Measurements from ENCODE around the gene EIF4B. TPM values are rescaled to one million over a fixed set of nuclear protein-coding genes. Genes with fewer than 3 reads are reported as not detected.

The EIF4B gene
- total RNA-seq, 2 donors from 2014 or later = 596 to 655 TPM

DNA sequence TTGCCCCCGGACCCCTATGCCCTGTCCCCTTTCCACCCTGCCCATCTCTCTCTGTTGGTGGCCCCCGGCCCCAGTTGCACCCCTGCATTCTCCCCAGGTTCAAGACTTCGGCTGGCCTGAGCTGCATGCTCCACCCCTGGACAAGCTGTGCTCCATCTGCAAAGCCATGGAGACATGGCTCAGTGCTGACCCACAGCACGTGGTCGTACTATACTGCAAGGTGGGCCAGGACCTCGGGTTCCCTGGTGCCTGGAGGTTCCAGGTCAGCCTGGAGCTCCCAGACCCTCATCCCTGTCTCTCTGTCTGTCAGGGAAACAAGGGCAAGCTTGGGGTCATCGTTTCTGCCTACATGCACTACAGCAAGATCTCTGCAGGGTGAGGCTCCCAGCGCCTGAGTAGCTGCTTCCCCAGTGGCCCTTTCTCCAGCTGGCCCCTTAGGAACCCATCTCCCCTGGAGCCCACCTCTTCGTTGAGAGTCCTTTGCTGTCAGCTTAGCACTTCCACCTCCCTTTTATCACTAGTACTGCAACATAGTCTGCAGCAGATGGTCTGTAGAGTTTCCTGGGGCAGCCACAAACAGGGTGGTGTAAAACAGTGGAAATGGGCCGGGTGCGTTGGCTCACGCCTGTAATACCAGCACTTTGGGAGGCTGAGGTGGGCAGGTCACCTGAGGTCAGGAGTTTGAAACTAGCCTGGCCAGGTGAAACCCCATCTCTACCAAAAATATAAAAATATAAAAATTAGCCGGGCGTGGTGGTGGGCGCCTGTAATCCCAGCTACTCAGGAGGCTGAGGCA lies 49.4 kb downstream of the EIF4B start:
- WGBS, 2 experiments (ENCODE audit: insufficient coverage in 1 of 2, insufficient read length in 1 of 2) = 93% methylated on average over 3 to 15 of the region's 15 CpGs
- H3K27ac ChIP-seq (ENCODE audit: low read depth, low read length) = no peak overlapping the region

DNA sequence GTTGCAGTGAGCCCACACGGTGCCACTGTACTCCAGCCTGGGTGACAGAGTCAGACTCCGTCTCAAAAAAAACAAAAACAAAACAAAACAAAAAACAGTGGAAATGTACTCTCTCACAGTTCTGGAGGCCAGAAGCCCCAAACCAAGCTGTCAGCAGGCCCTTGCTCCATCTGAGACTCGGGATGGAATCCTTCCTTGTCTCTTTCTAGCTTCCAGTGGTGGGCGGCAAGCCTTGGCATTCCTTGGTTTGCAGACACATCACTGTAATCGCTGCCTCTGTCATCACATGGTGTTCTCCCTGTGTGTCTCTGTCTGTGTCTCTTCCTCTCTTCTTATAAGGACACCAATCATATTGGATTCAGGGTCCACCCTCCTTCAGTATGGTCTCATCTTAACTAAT lies 50.0 kb downstream of the EIF4B start:
- no peak for TF ChIP-seq CTCF (conservative IDR thresholded peaks at IDR 0.05)
- peaks cover 5% of the 10 kb centered on the region for H3K4me1 ChIP-seq (ENCODE audit: control insufficient read depth, insufficient read depth, low read length)
- H3K27me3 Mint-ChIP-seq (ENCODE audit: insufficient read depth) = peaks cover 17% of the 10 kb centered on the region
- no peak overlapping the region for H3K27ac ChIP-seq (ENCODE audit: low read depth, low read length)
- WGBS, 2 experiments (ENCODE audit: insufficient coverage in 1 of 2, insufficient read length in 1 of 2) = 87 to 89% methylated on average over 3 to 5 of the region's 5 CpGs
- H3K36me3 Mint-ChIP-seq (ENCODE audit: low read depth) = peaks cover 5% of the 10 kb centered on the region
- peaks cover 13% of the 10 kb centered on the region for H3K4me1 Mint-ChIP-seq
- H3K9me3 ChIP-seq (ENCODE audit: control insufficient read depth, low read length) = no peaks in the 10 kb centered on the region
- no peak overlapping the region for H3K9ac ChIP-seq (ENCODE audit: extremely low read depth, low read length, poor library complexity, severe bottlenecking)
- no peak overlapping the region for H3K4me3 ChIP-seq (ENCODE audit: low read length)
- H3K27ac Mint-ChIP-seq = no peak overlapping the region
- DNase-seq = no peak
- H3K4me3 Mint-ChIP-seq = no peak overlapping the region
- no peaks in the 10 kb centered on the region for H3K9me3 Mint-ChIP-seq
- H3K36me3 ChIP-seq (ENCODE audit: control insufficient read depth, insufficient read depth, low read length) = peaks cover 20% of the 10 kb centered on the region
- H3K27me3 ChIP-seq (ENCODE audit: control insufficient read depth, insufficient read depth, low read length, poor library complexity, severe bottlenecking) = no peaks in the 10 kb centered on the region

More for the DNA sequence above, 49.4 kb downstream of the EIF4B start:
- no peaks in the 10 kb centered on the region for H3K27me3 ChIP-seq (ENCODE audit: control insufficient read depth, insufficient read depth, low read length, poor library complexity, severe bottlenecking)
- no peaks in the 10 kb centered on the region for H3K9me3 ChIP-seq (ENCODE audit: control insufficient read depth, low read length)
- peaks cover 20% of the 10 kb centered on the region for H3K36me3 ChIP-seq (ENCODE audit: control insufficient read depth, insufficient read depth, low read length)
- no peak overlapping the region for H3K9ac ChIP-seq (ENCODE audit: extremely low read depth, low read length, poor library complexity, severe bottlenecking)
- no peak for TF ChIP-seq CTCF (conservative IDR thresholded peaks at IDR 0.05)
- H3K4me1 Mint-ChIP-seq = peaks cover 18% of the 10 kb centered on the region
- peaks cover 11% of the 10 kb centered on the region for H3K4me1 ChIP-seq (ENCODE audit: control insufficient read depth, insufficient read depth, low read length)
- no peaks in the 10 kb centered on the region for H3K9me3 Mint-ChIP-seq
- peak; percentile 54 for DNase-seq
- no peak overlapping the region for H3K27ac Mint-ChIP-seq
- no peak overlapping the region for H3K4me3 ChIP-seq (ENCODE audit: low read length)
- peaks cover 5% of the 10 kb centered on the region for H3K36me3 Mint-ChIP-seq (ENCODE audit: low read depth)
- H3K4me3 Mint-ChIP-seq = no peak overlapping the region
- H3K27me3 Mint-ChIP-seq (ENCODE audit: insufficient read depth) = peaks cover 17% of the 10 kb centered on the region

DNA sequence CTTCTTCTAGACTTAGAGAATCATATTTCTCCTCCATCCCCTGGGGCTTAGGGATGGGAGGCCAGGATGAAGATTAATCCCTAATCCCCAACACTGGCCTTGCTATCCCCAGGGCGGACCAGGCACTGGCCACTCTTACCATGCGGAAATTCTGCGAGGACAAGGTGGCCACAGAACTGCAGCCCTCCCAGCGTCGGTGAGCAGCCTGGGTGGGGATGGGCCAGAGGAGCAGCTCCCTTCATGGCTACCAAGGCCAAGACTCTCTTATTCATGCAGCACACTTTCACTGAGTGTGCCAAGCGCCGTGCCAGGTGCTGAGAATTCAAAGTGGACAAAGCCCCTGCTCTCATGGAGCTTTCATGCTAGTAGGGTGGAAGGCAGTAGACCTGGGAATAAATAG lies 50.6 kb downstream of the EIF4B start:
- Mint-ChIP-seq H3K36me3 (ENCODE audit: low read depth) (peaks cover 4% of the 10 kb centered on the region), H3K9me3 (no peaks in the 10 kb centered on the region), H3K27me3 (ENCODE audit: insufficient read depth) (peaks cover 19% of the 10 kb centered on the region), H3K4me3 (no peak overlapping the region), H3K4me1 (peaks cover 14% of the 10 kb centered on the region), H3K27ac (no peak overlapping the region)
- Histone ChIP-seq H3K4me3 (ENCODE audit: low read length) (no peak overlapping the region), H3K27me3 (ENCODE audit: control insufficient read depth, insufficient read depth, low read length, poor library complexity, severe bottlenecking) (no peaks in the 10 kb centered on the region), H3K4me1 (ENCODE audit: control insufficient read depth, insufficient read depth, low read length) (no peaks in the 10 kb centered on the region), H3K36me3 (ENCODE audit: control insufficient read depth, insufficient read depth, low read length) (peaks cover 16% of the 10 kb centered on the region), H3K27ac (ENCODE audit: low read depth, low read length) (no peak overlapping the region), H3K9me3 (ENCODE audit: control insufficient read depth, low read length) (no peaks in the 10 kb centered on the region), H3K9ac (ENCODE audit: extremely low read depth, low read length, poor library complexity, severe bottlenecking) (no peak overlapping the region)
- no peak for TF ChIP-seq CTCF (conservative IDR thresholded peaks at IDR 0.05)
- 94 to 100% methylated on average over 6 to 7 of the region's 7 CpGs for WGBS, 2 experiments (ENCODE audit: insufficient coverage in 1 of 2, insufficient read length in 1 of 2)
- no peak for DNase-seq

Data from endodermal cell (in vitro differentiated cells).